GM13977 (cell line): ENCODE measurements around the gene ATXN1.

ENCODE experiments used
- DNase-seq: peaks from one replicate; pipeline ENCODE4 v3.0.0; 2012; ENCODE audit warnings: low spot score
- in situ Hi-C: fragments of 300-500 bp; cut with MboI; formaldehyde crosslinking; loops from one replicate; pipeline ENCODE4 v1.12.0; 2022; ENCODE audit warnings: low sequenced_read_pairs, low pct_unique_long_range_greater_than_20kb, mixed read lengths, inconsistent platforms; ENCODE audit not compliant: unreplicated experiment
- TF ChIP-seq, protein P1 (sequence below): IDR thresholded peaks from 2 replicates; pipeline ENCODE4 v1.5.1; 2012; ENCODE audit warnings: mild to moderate bottlenecking, control low read depth; ENCODE audit not compliant: insufficient read depth; ENCODE audit errors: extremely low read depth, missing control alignments

ATXN1 gene

GRCh38 chr6:16277101-16277981 is 483.9 kb downstream of the ATXN1 start:
- DNase-seq: no peak
- TF ChIP-seq, protein P1, sequence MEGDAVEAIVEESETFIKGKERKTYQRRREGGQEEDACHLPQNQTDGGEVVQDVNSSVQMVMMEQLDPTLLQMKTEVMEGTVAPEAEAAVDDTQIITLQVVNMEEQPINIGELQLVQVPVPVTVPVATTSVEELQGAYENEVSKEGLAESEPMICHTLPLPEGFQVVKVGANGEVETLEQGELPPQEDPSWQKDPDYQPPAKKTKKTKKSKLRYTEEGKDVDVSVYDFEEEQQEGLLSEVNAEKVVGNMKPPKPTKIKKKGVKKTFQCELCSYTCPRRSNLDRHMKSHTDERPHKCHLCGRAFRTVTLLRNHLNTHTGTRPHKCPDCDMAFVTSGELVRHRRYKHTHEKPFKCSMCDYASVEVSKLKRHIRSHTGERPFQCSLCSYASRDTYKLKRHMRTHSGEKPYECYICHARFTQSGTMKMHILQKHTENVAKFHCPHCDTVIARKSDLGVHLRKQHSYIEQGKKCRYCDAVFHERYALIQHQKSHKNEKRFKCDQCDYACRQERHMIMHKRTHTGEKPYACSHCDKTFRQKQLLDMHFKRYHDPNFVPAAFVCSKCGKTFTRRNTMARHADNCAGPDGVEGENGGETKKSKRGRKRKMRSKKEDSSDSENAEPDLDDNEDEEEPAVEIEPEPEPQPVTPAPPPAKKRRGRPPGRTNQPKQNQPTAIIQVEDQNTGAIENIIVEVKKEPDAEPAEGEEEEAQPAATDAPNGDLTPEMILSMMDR: no peak
- in situ Hi-C loops: no loop called here

GRCh38 chr6:16274885-16275589 is 486.2 kb downstream of the ATXN1 start:
- in situ Hi-C loops: no loop called here
- no peak for DNase-seq
- TF ChIP-seq, protein P1: no peak

DNA sequence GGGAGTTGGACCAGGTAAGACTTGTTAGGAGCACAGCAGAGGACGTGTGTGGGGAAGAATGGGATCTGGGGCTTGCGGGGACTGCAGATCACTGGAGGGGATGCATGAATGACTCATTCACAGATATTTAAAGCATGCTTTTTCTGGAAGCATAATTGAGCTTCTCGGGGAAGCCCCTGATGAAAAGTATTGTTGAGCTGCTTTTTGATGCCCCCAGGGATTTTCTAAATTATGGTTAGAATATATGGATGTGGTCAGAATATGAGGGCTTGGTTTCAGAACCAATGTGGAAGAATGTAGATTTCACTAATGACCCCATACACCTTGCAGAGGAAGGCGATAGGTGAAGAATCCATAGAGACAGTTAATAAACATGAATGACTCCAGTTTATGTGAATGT is 486.8 kb downstream of the ATXN1 start:
- DNase-seq: no peak
- TF ChIP-seq, protein P1: no peak
- in situ Hi-C loops: no loop called here

DNA sequence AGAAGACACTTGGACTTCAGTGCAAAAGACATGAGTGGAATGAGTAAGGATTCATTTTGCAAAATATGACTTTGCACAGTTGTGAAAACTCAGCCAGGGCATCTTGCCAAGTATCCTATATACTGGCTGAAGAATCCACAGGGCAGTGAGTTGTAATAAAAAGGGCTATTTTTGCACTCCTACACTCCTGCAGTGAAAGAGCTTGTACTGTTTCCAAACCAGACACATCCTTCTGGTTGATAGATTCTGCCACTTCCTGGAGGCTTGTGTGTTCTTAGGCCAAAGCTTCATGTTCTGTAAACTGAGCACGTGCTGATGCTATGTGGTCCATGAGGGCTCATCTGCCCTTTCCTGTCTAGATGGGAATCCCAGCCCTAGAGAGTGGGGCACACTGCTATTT is 488.0 kb downstream of the ATXN1 start:
- TF ChIP-seq, protein P1: no peak
- DNase-seq: no peak
- in situ Hi-C loops: no loop called here

DNA sequence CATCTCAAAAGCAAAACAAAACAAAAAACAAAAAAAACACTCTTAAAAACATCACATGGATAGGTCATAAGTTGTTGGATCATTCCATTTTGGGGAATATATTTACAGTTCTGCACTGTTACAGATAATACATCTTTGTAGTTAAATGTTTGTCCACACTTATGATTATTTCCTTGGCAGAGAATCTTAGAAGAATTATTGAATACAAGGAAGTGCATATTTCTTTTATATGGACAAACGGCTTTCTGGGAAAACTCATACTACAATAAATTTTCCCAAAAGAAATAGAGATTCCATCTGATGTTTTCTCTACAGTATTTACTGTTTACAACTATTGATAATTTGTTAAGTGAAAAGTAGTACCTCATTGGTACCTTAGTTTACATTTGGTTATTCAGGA is 489.1 kb downstream of the ATXN1 start:
- DNase-seq: no peak
- in situ Hi-C loops: no loop called here

GRCh38 chr6:16271428-16271827 is 489.8 kb downstream of the ATXN1 start:
- TF ChIP-seq, protein P1: no peak
- no peak for DNase-seq
- in situ Hi-C loops: no loop called here

More for the DNA sequence above, 489.1 kb downstream of the ATXN1 start:
- TF ChIP-seq, protein P1: no peak
